AG04450 (cell line): ENCODE results near the gene TRPM2. TPM values are rescaled to one million over a fixed set of nuclear protein-coding genes. Genes with fewer than 3 reads are reported as not detected.

Source experiments
- CTCF ChIA-PET: fragments of 300-600, 350-600 bp; formaldehyde crosslinking; extraction: SDS; loops from one replicate; lab custom pipeline; 2022; ENCODE audit warnings: antibody characterized with exemption, inconsistent platforms; lab: Charles Lee
- POLR2A ChIA-PET: fragments of 350-600 bp; formaldehyde crosslinking; extraction: SDS; loops from one replicate; lab custom pipeline; 2021; ENCODE audit warnings: antibody characterized with exemption, inconsistent platforms; lab: Yijun Ruan, JAX
- DNase-seq: peaks from one replicate; pipeline ENCODE4 v3.0.0-alpha.2; 2011; ENCODE audit warnings: low read depth, low spot score
- H3K27ac ChIP-seq: one replicate; pipeline ENCODE4 v1.5.1; 2012; ENCODE audit warnings: low read depth, low read length, control low read depth
- H3K27me3 ChIP-seq: one replicate; pipeline ENCODE4 v1.6.0; 2012; ENCODE audit warnings: low read length; ENCODE audit not compliant: control insufficient read depth, insufficient read depth
- H3K4me3 ChIP-seq: 2 replicates; pipeline ENCODE4 v1.5.1; 2011; ENCODE audit warnings: mild to moderate bottlenecking, low read depth, low read length, control low read depth
- H3K9me3 ChIP-seq: 2 replicates; pipeline ENCODE4 v1.5.1; 2012; ENCODE audit warnings: low read length; ENCODE audit not compliant: control insufficient read depth, insufficient read depth
- CTCF ChIP-seq: IDR thresholded peaks from 2 replicates; pipeline ENCODE4 v1.5.1; 2011; ENCODE audit warnings: low read depth, low read length, control low read depth, inconsistent platforms
- polyA plus RNA-seq: library from polyadenylated mRNA; depleted of rRNA; stranded (reverse); fragments of >200 nt; gene quantifications from 2 replicates; pipeline ENCODE4 v1.2.3, GENCODE V29; 2011

Gene TRPM2
- polyA plus RNA-seq, 1 experiment, result not detected

- H3K27ac ChIP-seq, result no peak overlapping the region
- peaks cover 36% of the 10 kb centered on the region; the same call in 1 of the 2 replicates for H3K9me3 ChIP-seq
- ChIA-PET CTCF (no interaction called here), POLR2A (no interaction called here)
- no peak for DNase-seq
- TF ChIP-seq CTCF, result no peak
- H3K4me3 ChIP-seq, result no peak overlapping the region
- no peaks in the 10 kb centered on the region for H3K27me3 ChIP-seq
Observed at GRCh38 chr21:44460441-44460755, 107.0 kb downstream of the TRPM2 start.

- Histone ChIP-seq H3K4me3 (no peak overlapping the region), H3K9me3 (peaks cover 37% of the 10 kb centered on the region), H3K27ac (no peak overlapping the region), H3K27me3 (no peaks in the 10 kb centered on the region)
- TF ChIP-seq CTCF, result no peak
- DNase-seq, result no peak
- CTCF ChIA-PET, result no interaction called here
- POLR2A ChIA-PET, result no interaction called here
Observed at GRCh38 chr21:44461005-44461404, 107.6 kb downstream of the TRPM2 start.

GRCh38 chr21:44461464-44462001 lies 108.1 kb downstream of the TRPM2 start:
- Histone ChIP-seq H3K9me3 (peaks cover 43% of the 10 kb centered on the region), H3K27ac (no peak overlapping the region), H3K27me3 (no peaks in the 10 kb centered on the region), H3K4me3 (no peak overlapping the region)
- no peak for TF ChIP-seq CTCF
- ChIA-PET POLR2A (no interaction called here), CTCF (no interaction called here)
- no peak for DNase-seq

GRCh38 chr21:44462086-44462833 lies 108.8 kb downstream of the TRPM2 start:
- POLR2A ChIA-PET, result no interaction called here
- Histone ChIP-seq H3K27me3 (no peaks in the 10 kb centered on the region), H3K27ac (no peak overlapping the region), H3K4me3 (no peak overlapping the region), H3K9me3 (peaks cover 46% of the 10 kb centered on the region)
- CTCF ChIA-PET, result no interaction called here
- no peak for TF ChIP-seq CTCF
- no peak for DNase-seq

- Histone ChIP-seq H3K9me3 (peaks cover 51% of the 10 kb centered on the region), H3K27ac (no peak overlapping the region), H3K4me3 (no peak overlapping the region), H3K27me3 (no peaks in the 10 kb centered on the region)
- TF ChIP-seq CTCF, result no peak
- DNase-seq, result no peak
- CTCF ChIA-PET, result no interaction called here
- POLR2A ChIA-PET, result no interaction called here
Observed at GRCh38 chr21:44462834-44463200, 109.4 kb downstream of the TRPM2 start.
